Spleen (tissue), 7 donors: Measurements from ENCODE around the gene PAK4.

Experiments used
- POLR2A ChIP-seq, 3 donors: fragments of 450-650 bp; IDR thresholded peaks; one replicate each; pipeline ENCODE4 v1.5.1; 2017; ENCODE audit warnings: antibody characterized with exemption in 3 of 3, mild to moderate bottlenecking in 1 of 3
- POLR2AphosphoS5 ChIP-seq, 3 donors: sonication (generic); formaldehyde crosslinking; IDR thresholded peaks; one replicate each; pipeline ENCODE4 v1.5.1; 2017; ENCODE audit warnings: antibody characterized with exemption in 3 of 3
- TF ChIP-seq, protein P1 (sequence below), 11 experiments: fragments of 200-600 bp in 7 of 11; fragments of 450-650 bp in 4 of 11; sonication (generic) in 4 of 11; IDR thresholded peaks in 8 of 11; conservative IDR thresholded peaks in 3 of 11; 1 replicate in 7 of 11; 2 replicates in 4 of 11; pipeline versions ENCODE4 v1.4.0 to v1.8.0; 2016 to 2021; ENCODE audit warnings: antibody characterized with exemption in 11 of 11, inconsistent platforms in 4 of 11, mild to moderate bottlenecking in 1 of 11
- donor health status: DM: no; HTN: no; CAD: no; lungs with moderate emphysema.
- donor health status: DM: no; HTN: no; CAD: no.
- donor health status: DM: no; HTN: no; CAD: no.

- TF ChIP-seq POLR2AphosphoS5 (IDR thresholded peaks at IDR 0.05) (no peak), POLR2A (IDR thresholded peaks at IDR 0.05) (no peak)
- TF ChIP-seq, protein P1, sequence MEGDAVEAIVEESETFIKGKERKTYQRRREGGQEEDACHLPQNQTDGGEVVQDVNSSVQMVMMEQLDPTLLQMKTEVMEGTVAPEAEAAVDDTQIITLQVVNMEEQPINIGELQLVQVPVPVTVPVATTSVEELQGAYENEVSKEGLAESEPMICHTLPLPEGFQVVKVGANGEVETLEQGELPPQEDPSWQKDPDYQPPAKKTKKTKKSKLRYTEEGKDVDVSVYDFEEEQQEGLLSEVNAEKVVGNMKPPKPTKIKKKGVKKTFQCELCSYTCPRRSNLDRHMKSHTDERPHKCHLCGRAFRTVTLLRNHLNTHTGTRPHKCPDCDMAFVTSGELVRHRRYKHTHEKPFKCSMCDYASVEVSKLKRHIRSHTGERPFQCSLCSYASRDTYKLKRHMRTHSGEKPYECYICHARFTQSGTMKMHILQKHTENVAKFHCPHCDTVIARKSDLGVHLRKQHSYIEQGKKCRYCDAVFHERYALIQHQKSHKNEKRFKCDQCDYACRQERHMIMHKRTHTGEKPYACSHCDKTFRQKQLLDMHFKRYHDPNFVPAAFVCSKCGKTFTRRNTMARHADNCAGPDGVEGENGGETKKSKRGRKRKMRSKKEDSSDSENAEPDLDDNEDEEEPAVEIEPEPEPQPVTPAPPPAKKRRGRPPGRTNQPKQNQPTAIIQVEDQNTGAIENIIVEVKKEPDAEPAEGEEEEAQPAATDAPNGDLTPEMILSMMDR (IDR thresholded peaks at IDR 0.05 in 8 of 11, conservative IDR thresholded peaks at IDR 0.05 in 3 of 11) = no peak
Measured at GRCh38 chr19:39174142-39174541, 48.6 kb downstream of the PAK4 start.
